HG02981 (cell line): ENCODE results near the gene C12orf56.
"Not testable (repeated sequence)": the region's sequence is repeated elsewhere in the genome, so short reads cannot be mapped to it uniquely, and the experiment has no call there.

Experiments
- ATAC-seq: cut with Tn5 transposase; IDR thresholded peaks from one replicate; pipeline ENCODE4 v1.9.1; 2021; ENCODE audit warnings: mild to moderate bottlenecking, moderate library complexity; ENCODE audit not compliant: unreplicated experiment

The C12orf56 gene

GRCh38 chr12:64387197-64387816 lies 3.3 kb downstream of the C12orf56 start:
- ATAC-seq, result no peak

- ATAC-seq, result no peak
These were observed 5.1 kb downstream of the C12orf56 start for GRCh38 chr12:64385468-64385867.

GRCh38 chr12:64385019-64385418 lies 5.5 kb downstream of the C12orf56 start:
- ATAC-seq, result no peak

DNA sequence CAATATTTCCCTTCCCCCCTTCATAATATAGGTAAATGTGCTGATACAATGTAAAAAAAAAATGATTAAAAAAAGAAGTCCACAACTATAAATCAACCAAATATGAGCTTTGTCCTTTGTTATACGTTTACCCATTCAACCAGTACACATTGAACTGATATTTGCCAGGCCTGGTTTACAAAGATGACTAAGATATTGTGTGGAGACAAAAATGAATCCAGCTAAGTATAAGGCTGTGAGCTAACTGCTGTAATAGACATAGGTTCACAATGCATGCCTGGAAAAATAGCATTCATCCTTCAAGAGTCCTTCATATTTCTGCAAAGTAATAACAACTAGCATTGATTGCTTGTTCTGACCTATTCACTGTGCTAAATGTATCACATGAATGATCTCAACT lies 6.9 kb downstream of the C12orf56 start:
- ATAC-seq, result no peak

- ATAC-seq, result no peak
These were observed 27.7 kb downstream of the C12orf56 start for GRCh38 chr12:64362721-64363305.

DNA sequence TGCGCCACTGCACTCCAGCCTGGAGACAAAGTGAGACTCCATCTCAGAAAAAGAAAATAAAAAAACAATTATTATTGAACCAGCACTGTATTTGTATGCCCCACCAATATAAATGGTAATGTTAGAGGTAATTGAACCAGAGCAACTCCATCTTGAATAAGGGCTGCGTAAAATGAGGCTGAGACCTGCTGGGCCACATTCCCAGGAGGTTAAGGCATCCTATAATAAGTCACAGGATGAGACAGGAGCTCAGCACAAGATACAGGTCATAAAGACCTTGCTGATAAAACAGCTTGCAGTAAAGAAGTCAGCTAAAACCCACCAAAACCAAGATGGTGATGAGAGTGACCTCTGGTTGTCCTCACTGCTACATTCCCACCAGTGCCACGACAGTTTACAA lies 29.4 kb downstream of the C12orf56 start:
- ATAC-seq, result not testable (repeated sequence)

DNA sequence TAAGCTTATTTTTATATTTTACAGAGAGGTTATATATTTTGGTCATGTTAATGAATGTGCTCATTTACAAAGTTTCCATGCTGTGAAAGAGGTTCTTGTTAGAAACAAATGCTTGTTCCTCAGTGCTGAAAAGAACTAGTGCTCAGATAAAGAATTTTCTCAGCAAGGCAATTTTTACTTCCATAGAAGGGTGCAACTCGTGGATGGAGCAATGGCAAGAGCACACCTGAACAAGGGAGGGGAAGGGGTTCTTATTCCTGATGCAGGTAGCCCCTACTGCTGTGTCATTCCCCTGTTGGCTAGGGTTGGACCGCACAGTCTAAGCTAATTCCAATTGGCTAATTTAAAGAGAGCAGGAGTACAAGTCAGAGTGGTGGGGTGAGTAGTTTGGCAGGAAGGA lies 34.3 kb downstream of the C12orf56 start:
- ATAC-seq, result not testable (repeated sequence)

GRCh38 chr12:64352181-64352580 lies 38.4 kb downstream of the C12orf56 start:
- ATAC-seq, result no peak

- ATAC-seq, result no peak
These were observed 39.3 kb downstream of the C12orf56 start for GRCh38 chr12:64351265-64351664.

DNA sequence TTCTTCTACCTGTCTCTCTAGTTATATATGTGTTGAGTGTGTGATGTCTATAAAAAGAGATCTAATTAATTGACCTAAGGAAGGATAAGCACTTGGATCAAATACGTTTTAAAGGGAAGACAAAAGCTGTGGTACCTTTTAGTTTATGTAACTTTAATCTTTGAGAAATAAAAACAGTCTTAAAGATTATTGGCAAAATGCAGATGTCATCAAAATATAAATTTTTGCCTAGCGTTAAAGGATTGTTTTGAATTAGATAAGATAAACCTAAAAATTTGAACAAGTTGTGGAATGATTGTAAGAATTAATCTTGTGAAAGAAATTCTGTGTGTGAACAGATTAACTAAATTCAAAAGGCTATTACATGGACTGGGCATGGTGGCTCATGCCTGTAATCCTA lies 42.9 kb downstream of the C12orf56 start:
- no peak for ATAC-seq

- ATAC-seq, result not testable (repeated sequence)
These were observed 45.9 kb downstream of the C12orf56 start for GRCh38 chr12:64344631-64345030.

GRCh38 chr12:64340546-64340945 lies 50.0 kb downstream of the C12orf56 start:
- not testable (repeated sequence) for ATAC-seq

- no peak for ATAC-seq
These were observed 54.6 kb downstream of the C12orf56 start for GRCh38 chr12:64335886-64336466.

DNA sequence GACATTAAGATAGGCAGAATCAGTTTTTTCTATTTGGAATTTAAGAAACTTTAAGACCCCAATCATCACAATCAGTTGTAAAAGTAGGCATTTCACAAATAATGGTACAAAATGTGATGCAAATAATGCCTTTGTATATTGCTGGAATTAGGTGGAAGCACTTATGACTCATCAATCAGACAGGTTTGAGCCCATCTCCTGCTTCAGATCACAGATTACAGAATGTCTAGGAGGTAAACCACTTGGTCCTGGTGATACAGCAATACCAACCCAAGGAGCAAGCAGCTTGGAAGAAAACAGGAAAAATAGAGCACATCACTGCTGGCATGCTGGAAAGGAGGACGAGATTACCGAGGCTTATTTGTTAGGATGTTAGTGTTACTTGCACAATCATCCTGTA lies 57.6 kb downstream of the C12orf56 start:
- ATAC-seq, result no peak

DNA sequence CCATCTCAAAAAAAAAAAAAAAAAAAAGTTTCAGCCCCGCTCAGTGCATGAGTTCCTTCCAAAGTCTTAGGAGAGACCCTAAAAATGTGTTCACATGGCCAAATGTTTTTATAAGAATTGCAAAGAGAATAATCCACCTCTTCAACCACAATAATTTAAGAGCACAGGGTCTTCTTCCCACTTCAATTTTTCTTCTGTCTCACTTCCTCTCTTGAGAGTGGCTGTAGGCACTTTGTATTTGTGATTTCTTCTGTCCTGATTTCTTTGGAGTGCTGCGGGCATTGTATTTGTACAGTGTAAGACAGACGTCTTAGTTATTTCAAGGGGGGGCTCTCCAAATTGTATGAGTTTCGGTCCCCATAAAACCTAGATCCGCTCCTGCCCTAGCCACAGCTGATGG lies 58.3 kb downstream of the C12orf56 start:
- ATAC-seq, result no peak

DNA sequence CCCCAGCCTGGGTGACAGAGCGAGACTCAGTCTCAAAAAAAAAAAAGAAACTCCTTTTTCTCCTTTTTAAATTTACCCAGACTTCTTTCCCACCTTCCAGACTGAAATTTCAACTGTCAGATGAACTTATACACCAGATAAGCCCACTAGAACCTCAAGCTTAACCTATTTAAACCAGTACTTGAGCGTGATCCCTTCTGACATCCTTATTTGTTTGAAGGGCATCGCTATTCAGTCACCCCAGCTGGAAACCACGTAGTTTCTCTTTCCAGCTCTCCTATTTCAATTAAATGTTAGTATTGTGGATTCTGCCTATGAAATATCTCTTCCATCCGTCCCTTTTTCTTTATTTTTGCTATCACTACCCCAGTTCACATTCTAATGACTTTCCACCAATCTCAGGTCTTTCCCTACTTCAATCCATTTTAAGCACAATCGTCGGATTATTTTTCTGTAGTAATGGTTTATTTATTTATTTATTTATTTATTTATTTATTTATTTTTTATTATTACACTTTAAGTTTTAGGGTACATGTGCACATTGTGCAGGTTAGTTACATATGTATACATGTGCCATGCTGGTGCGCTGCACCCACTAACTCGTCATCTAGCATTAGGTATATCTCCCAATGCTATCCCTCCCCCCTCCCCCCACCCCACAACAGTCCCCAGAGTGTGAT lies 61.4 kb downstream of the C12orf56 start:
- ATAC-seq, result not testable (repeated sequence)

GRCh38 chr12:64325055-64325454 lies 65.5 kb downstream of the C12orf56 start:
- no peak for ATAC-seq

DNA sequence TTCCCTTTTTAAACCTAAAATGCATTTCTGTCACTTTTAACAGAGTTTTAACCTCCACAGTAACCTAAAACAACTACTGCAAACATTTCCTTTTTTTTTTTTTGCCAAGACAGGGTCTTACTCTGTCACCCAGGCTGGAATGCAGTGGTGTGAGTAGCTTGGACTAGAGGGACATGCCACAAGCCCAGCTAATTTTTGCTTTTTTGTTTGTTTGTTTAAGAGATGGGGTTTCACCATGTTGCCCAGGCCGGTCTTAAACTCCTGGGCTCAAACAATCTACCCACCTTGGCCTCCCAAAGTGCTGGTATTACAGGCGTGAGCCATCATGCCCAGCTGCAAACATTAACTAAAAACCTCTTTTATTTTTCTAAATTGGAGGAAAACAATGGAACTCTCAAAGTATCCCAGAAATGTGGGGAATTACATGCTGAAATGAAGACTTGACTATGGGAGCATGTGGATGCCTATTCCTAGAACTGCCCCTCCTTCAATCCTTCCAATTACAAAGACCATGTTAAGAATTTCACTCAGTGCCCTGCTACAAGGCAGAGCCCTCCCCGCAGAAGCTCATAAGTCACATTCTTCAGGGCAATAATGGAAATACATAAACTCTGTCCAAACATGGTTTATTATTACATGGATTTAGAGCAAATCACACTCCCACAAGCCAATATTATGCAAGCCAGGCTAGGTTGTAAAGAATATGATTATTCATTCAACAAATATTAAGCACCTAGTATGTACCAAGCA lies 66.9 kb downstream of the C12orf56 start:
- ATAC-seq, result no peak

DNA sequence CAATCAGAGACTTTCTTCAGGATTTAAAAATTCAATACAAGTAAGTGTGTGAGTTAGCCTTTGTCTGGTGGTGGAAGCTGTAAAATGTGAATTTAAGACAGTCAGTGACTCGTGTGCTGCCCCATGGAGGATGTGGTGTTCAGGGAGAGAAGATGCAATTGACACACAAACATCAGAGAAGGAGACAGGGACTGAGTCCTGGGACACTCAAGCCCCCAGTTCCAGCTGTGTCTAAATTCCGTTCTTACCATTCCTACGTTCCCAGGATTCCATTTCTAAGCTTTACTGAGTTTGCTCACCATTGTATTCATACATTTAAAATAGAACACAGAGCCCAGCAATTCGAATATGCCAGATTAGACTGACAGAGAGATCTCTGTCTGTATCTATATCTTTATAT lies 67.6 kb downstream of the C12orf56 start:
- no peak for ATAC-seq

DNA sequence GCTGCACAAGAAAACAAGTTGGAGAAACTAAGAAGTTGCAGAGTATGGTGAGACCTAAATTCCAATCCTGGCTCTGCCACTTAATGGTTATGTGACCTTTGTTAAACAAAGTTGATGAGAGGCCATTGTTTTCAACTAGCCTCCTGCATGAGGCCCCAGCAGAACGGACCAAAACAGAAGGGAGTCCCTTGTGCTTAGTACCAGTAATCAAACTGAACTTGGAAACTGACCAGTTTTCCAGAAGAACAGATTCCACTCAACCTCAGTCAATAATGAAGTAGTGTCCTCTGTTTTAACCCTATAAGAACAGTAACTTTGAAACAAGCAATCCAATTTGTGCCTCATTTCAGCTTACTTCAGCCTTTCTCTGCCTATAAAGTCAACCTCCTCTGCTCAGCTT lies 69.9 kb downstream of the C12orf56 start:
- ATAC-seq, result no peak

DNA sequence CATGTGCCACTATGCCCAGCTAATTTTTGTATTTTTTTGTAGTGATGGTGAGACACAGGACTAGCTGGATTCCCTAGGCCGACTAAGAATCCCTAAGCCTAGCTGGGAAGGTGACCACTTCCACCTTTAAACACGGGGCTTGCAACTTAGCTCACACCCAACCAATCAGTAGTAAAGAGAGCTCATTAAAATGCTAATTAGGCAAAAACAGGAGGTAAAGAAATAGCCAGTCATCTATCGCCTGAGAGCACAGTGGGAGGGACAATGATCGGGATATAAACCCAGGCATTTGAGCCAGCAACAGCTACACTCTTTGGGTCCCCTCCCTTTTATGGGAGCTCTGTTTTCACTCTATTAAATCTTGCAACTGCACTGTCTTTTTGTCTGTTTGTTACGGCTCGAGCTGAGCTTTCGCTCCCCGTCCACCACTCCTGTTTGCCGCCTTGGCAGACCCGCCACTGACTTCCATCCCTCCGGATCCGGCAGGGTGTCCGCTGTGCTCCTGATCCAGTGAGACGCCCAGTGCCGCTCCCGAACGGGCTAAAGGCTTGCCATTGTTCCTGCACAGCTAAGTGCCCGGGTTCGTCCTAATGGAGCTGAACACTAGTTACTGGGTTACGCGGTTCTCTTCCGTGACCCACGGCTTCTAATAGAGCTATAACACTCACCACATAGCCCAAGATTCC lies 70.9 kb downstream of the C12orf56 start:
- not testable (repeated sequence) for ATAC-seq
